ENCODE results near the gene RNF115.

The RNF115 gene

GRCh38 chr1:145701306-145701862 is 122.5 kb downstream of the RNF115 start:
- DNase-seq (ENCODE audit: low read depth), result no peak

DNA sequence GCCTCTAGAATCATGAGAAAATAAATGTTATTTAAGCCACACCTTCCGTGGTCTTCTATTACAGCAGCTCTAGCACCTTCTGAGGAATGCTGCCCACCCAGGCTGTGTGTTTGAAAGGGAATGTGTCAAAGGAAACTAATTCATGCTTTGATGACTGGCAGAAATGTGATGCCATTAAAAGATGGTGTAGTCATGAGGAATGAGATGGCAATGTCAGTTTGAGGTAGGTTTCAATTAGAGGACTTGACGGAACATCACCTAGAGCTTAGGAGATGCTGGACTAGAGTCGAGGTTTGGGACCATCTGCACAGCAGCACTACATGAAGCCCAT is 127.3 kb downstream of the RNF115 start:
- no peak for DNase-seq (ENCODE audit: low read depth)

DNA sequence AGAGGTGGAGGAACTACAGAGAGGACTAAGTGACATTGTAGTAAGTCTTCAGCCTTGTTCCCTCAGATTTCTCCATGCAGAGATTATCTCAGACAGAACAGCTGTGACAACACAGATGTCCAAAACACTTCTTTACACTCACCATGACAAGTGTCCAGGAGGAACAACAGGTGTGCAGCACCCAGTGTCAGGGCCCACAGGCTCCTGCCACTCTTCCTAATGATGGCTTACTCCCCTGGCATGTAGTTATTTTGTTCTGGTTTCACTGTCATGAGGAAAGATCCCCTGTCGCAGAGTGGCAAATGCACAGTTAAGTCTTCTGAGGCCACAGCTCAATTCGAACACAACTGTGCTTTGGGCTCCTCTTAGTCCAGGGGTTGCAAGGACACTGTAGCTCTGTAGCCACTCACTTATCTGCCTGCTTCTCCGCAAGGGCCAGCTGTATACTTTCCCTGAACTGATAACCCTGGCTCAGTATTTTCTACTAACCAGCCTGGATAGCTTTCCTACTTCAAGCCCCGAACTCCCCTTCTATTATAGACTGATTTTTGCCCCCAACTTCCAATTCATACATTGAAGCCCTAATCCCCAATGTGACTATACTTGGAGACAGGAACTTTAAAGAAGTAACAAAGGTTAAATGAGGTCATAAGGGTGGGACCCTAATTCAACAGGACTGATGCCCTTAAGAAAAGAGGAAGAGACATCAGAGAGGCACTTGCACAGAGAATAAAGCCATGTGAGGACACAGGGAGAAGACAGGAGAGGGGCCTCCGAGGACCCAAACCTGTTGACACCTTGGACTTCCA is 127.9 kb downstream of the RNF115 start:
- DNase-seq (ENCODE audit: low read depth), result no peak

DNA sequence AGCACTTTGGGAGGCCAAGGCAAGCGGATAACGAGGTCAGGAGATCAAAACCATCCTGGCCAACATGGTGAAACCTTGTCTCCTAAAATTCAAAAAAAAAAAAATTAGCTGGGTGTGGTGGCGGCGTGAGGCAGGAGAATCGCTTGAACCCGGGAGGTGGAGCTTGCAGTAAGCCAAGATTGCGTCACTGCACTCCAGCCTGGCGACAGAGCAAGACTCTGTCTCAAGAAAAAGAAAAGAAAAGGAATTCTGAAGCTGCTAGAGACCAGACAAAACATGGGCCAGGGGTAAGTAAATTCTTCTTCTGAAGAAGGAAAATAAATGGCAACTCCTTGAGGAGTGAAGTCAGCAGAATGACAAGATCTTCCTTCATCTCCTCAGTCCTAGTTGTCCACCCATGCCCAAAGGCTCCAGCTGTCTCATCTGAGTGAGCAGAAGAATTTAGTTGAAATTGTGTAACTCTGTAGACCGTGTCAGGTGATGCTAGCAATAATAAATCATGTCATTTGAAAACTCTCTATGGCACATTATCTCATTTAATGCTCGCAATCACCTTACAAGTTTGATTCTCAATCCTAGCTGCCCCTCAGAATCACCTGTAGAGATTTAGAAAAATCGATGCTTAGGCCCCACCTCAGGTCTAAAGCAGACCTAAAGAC is 131.0 kb downstream of the RNF115 start:
- no peak for DNase-seq (ENCODE audit: low read depth)

DNA sequence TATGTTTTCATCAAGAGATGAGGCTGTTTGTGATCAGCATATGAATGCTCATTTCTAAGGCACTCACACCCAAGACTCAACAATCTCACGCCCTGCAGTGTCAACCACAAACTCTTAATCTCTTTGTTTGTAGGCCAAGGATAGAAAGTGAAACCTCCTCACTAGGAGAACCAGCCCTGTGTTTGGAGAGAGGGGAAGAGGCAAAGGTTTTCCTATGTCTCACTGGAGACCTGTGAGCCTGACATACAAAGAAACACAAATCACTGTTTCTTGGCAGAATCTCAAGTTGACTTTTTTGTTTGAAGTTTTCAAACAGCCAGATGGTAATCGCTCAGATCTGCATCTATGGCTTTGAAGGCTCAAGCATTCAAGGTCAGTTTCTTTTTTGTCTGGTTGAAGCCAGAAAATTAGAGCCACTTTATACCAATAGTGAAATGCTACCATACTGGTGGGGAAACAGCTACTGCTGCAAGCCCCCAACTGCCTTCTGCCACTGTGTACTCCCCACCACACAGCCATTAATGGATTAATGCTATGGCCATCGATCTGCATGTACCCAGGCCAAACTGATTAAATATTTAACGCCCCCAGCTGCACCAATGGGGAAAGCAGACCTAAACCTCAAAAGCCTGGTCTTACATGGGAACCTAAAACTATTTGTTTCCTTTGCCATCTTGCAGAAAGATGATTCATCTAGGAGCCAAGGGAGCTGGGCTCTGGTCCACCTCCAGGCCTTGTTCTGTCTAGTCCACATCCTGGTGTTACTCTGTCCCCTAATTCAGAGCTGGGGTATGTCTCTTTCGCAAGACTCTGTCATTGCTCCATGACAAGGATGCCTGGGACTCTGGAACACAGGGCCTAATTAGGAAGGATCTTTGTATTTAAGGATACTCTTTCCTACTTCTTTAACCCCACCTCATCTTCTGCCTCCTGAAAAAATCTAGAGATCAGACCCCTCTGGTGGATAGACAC is 133.0 kb downstream of the RNF115 start:
- DNase-seq (ENCODE audit: low read depth), result peak; percentile 46

GRCh38 chr1:145689922-145690321 is 134.0 kb downstream of the RNF115 start:
- DNase-seq (ENCODE audit: low read depth), result no peak

DNA sequence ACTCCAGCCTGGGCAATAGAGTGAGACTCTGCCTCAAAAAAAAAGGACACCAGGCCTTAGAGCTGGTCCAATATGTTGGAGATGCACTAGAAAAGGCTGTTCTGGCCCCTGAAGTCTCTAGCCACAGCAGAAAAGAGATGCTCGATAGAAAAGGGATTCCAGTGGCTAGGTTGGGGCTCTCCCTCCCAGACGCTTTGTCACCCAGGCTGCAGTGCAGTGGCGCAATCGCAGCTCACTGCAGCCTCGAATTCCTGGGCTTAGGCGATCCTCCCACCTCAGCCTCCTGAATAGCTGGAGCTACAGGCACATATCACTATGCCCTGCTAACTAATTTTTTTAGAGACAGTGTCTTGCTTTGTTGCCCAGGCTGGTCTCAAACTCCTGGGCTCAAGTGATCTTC is 135.0 kb downstream of the RNF115 start:
- DNase-seq (ENCODE audit: low read depth), result no peak

Measured in non-pigmented ciliary epithelial cell (primary cell).